Stimulated activated CD4-positive, alpha-beta T cell treated with anti-CD3 and anti-CD28 coated beads, Interleukin-1b, Interleukin-23, amount 100 ng/mL, for 48 hours (primary cell): ENCODE results near the gene MPDU1.
"Not testable (repeated sequence)": the region's sequence is repeated elsewhere in the genome, so short reads cannot be mapped to it uniquely, and the experiment has no call there.

ENCODE experiments used
- DNase-seq: peaks from one replicate; pipeline ENCODE4 v3.0.0-alpha.2; 2020

Gene MPDU1

GRCh38 chr17:7620835-7621234 lies 37.2 kb downstream of the MPDU1 start:
- DNase-seq = no peak

- no peak for DNase-seq
Observed at GRCh38 chr17:7623661-7624060, 40.0 kb downstream of the MPDU1 start.

GRCh38 chr17:7625749-7626148 lies 42.1 kb downstream of the MPDU1 start:
- DNase-seq = not testable (repeated sequence)

GRCh38 chr17:7626307-7626706 lies 42.7 kb downstream of the MPDU1 start:
- DNase-seq = no peak

GRCh38 chr17:7626956-7627249 lies 43.3 kb downstream of the MPDU1 start:
- no peak for DNase-seq

GRCh38 chr17:7627250-7628121 lies 43.8 kb downstream of the MPDU1 start, which contains the start of gene SAT2:
Gene SAT2 (minus strand): TSS chr17:7627821. CDS start chr17:7627635, 186 bp downstream.
- peak; percentile 84 for DNase-seq

GRCh38 chr17:7629939-7630571 lies 46.4 kb downstream of the MPDU1 start, which contains the start of gene SHBG:
Gene SHBG (plus strand): TSS chr17:7630135. CDS start chr17:7630173, 38 bp downstream.
- DNase-seq = no peak

GRCh38 chr17:7631398-7632380 lies 48.0 kb downstream of the MPDU1 start:
- DNase-seq = no peak

GRCh38 chr17:7632492-7632894 lies 48.8 kb downstream of the MPDU1 start:
- DNase-seq = peak; percentile 12

GRCh38 chr17:7633093-7633492 lies 49.4 kb downstream of the MPDU1 start:
- no peak for DNase-seq

GRCh38 chr17:7634384-7634783 lies 50.7 kb downstream of the MPDU1 start:
- DNase-seq = no peak

GRCh38 chr17:7636163-7636562 lies 52.5 kb downstream of the MPDU1 start:
- DNase-seq = no peak
